Brain microvascular endothelial cell (primary cell): ENCODE measurements around the gene FNDC3B.

ENCODE experiments used
- DNase-seq: peaks from one replicate; pipeline ENCODE4 v3.0.0-alpha.2; 2020
- H3K27ac ChIP-seq: fragments of 250-450 bp; sonication (Bioruptor Pico); 2 replicates; pipeline ENCODE4 v1.5.1; 2020; ENCODE audit warnings: mild to moderate bottlenecking, moderate library complexity
- H3K27me3 ChIP-seq: fragments of 250-450 bp; sonication (Bioruptor Pico); replicated peaks from 2 replicates; pipeline ENCODE4 v1.5.1; 2020; ENCODE audit warnings: mild to moderate bottlenecking
- H3K36me3 ChIP-seq: fragments of 250-450 bp; sonication (Bioruptor Pico); replicated peaks from 2 replicates; pipeline ENCODE4 v1.5.1; 2020; ENCODE audit warnings: mild to moderate bottlenecking
- H3K4me3 ChIP-seq: 2 replicates; pipeline ENCODE4 v1.5.1; 2011; ENCODE audit warnings: low read depth, mild to moderate bottlenecking, control low read depth, low read length, moderate library complexity
- CTCF ChIP-seq: IDR thresholded peaks from 2 replicates; pipeline ENCODE4 v1.5.1; 2011; ENCODE audit warnings: low read depth, mild to moderate bottlenecking, moderate library complexity, low read length, control low read depth, inconsistent platforms; ENCODE audit errors: missing control alignments
- in situ Hi-C: cut with HindIII; loops from 2 replicates; pipeline ENCODE4 v1.10.0; 2017; ENCODE audit warnings: low sequenced_read_pairs, low pct_ligation_motif_present

Gene FNDC3B

GRCh38 chr3:172185907-172186306 is 146.5 kb downstream of the FNDC3B start:
- Histone ChIP-seq H3K27me3 (no peaks in the 10 kb centered on the region), H3K36me3 (peaks cover under 1% of the 10 kb centered on the region), H3K27ac (no peak overlapping the region), H3K4me3 (no peak overlapping the region)
- TF ChIP-seq CTCF = no peak
- no peak for DNase-seq
- in situ Hi-C loops = no loop called here

- in situ Hi-C loops = no loop called here
- no peak overlapping the region for H3K4me3 ChIP-seq
- no peak overlapping the region for H3K27ac ChIP-seq
- peaks cover 5% of the 10 kb centered on the region for H3K36me3 ChIP-seq
- DNase-seq = no peak
- TF ChIP-seq CTCF = no peak
- no peaks in the 10 kb centered on the region for H3K27me3 ChIP-seq
These were observed 147.2 kb downstream of the FNDC3B start for GRCh38 chr3:172186607-172187006.

DNA sequence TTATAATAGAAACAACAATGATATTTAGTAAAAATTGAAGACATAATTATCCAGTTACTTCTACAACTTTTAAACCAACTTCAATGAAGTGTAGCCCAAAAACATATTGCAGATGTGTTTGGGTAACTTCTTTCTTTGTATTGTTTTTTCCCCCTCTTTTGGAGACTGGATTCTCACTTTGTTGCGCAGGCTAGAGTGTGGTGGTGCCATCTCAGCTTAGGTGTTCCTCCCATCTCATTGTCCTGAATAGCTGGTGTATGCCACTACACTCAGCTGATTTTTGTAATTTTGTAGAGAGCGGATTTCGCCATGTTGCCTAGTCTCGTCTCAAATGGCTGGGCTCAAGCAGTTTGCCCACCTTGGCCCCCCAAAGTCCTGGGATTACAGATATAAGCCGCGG is 148.1 kb downstream of the FNDC3B start:
- no peak for DNase-seq
- H3K36me3 ChIP-seq = peaks cover 5% of the 10 kb centered on the region
- H3K27me3 ChIP-seq = no peaks in the 10 kb centered on the region
- H3K4me3 ChIP-seq = no peak overlapping the region
- in situ Hi-C loops = no loop called here
- H3K27ac ChIP-seq = no peak overlapping the region
- no peak for TF ChIP-seq CTCF

GRCh38 chr3:172188511-172188910 is 149.1 kb downstream of the FNDC3B start:
- DNase-seq = no peak
- no peak for TF ChIP-seq CTCF
- no peaks in the 10 kb centered on the region for H3K27me3 ChIP-seq
- H3K27ac ChIP-seq = no peak overlapping the region
- in situ Hi-C loops = no loop called here
- no peak overlapping the region for H3K4me3 ChIP-seq
- peaks cover 5% of the 10 kb centered on the region for H3K36me3 ChIP-seq

- H3K4me3 ChIP-seq = no peak overlapping the region
- DNase-seq = no peak
- no peak for TF ChIP-seq CTCF
- in situ Hi-C loops = no loop called here
- H3K27ac ChIP-seq = no peak overlapping the region
- H3K36me3 ChIP-seq = peaks cover 5% of the 10 kb centered on the region
- H3K27me3 ChIP-seq = no peaks in the 10 kb centered on the region
These were observed 149.8 kb downstream of the FNDC3B start for GRCh38 chr3:172189213-172189612.

GRCh38 chr3:172189987-172190603 is 150.7 kb downstream of the FNDC3B start:
- H3K4me3 ChIP-seq = no peak overlapping the region
- in situ Hi-C loops = no loop called here

More at GRCh38 chr3:172189987-172190603, 150.7 kb downstream of the FNDC3B start:
- no peak for DNase-seq
- H3K27me3 ChIP-seq = no peaks in the 10 kb centered on the region
- peaks cover 5% of the 10 kb centered on the region for H3K36me3 ChIP-seq
- H3K27ac ChIP-seq = peak overlapping the region; percentile 27
- TF ChIP-seq CTCF = no peak
